Gastrocnemius medialis (tissue), 4 donors: ENCODE results near the gene FGF13.

Source experiments
- CTCF ChIP-seq, 5 experiments: fragments of 450-650 bp in 3 of 5; fragments of 200-600 bp in 2 of 5; sonication (generic) in 2 of 5; IDR thresholded peaks in 4 of 5; conservative IDR thresholded peaks in 1 of 5; 1 replicate in 4 of 5; 2 replicates in 1 of 5; pipeline ENCODE4 v1.5.1; 2016 to 2019; ENCODE audit warnings: antibody characterized with exemption in 5 of 5, mild to moderate bottlenecking in 3 of 5, moderate library complexity in 3 of 5
- POLR2A ChIP-seq, 2 donors: fragments of 450-650 bp; IDR thresholded peaks; one replicate each; pipeline ENCODE4 v1.6.1; 2017; ENCODE audit warnings: antibody characterized with exemption in 2 of 2, mild to moderate bottlenecking in 2 of 2, moderate library complexity in 2 of 2

DNA sequence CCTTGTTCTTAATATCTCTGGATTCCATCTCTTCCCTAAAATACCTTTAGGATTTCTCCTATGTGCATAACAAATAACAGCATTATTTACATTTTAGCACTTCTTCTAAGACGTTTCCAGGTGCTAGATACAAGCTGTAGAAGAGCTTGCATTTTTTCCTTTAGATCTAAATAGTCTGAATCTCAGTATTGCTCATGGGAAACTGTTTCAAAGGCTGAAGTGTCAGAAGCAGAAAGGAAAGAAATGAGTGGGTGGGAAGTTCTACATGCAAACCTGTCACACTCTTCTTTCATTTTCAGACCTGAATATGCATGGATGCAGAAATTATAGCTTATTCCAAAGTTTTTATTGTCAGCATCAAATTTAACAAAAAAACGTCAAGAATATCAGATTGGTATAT is 41.8 kb downstream of the FGF13 start:
- no peak for TF ChIP-seq POLR2A (IDR thresholded peaks at IDR 0.05)
- TF ChIP-seq CTCF (IDR thresholded peaks at IDR 0.05 in 4 of 5, conservative IDR thresholded peaks at IDR 0.05 in 1 of 5) = no peak
